BLaER1 (cell line): ENCODE measurements around the gene HBD.

Source experiments
- H3K27ac ChIP-seq: shearing (Covaris generic); formaldehyde crosslinking; 2 replicates; pipeline ENCODE4 v1.8.1; 2022
- H3K27me3 ChIP-seq: shearing (Covaris generic); formaldehyde crosslinking; 2 replicates; pipeline ENCODE4 v1.8.1; 2022
- H3K36me3 ChIP-seq: shearing (Covaris generic); formaldehyde crosslinking; 2 replicates; pipeline ENCODE4 v1.8.1; 2022
- H3K4me1 ChIP-seq: shearing (Covaris generic); formaldehyde crosslinking; 2 replicates; pipeline ENCODE4 v1.8.1; 2022
- H3K4me2 ChIP-seq: shearing (Covaris generic); formaldehyde crosslinking; 2 replicates; pipeline ENCODE4 v1.8.1; 2022
- H3K4me3 ChIP-seq: shearing (Covaris generic); formaldehyde crosslinking; 2 replicates; pipeline ENCODE4 v1.8.1; 2022
- H3K9ac ChIP-seq: shearing (Covaris generic); formaldehyde crosslinking; 2 replicates; pipeline ENCODE4 v1.8.1; 2022
- H3K9me3 ChIP-seq: shearing (Covaris generic); formaldehyde crosslinking; 2 replicates; pipeline ENCODE4 v1.8.1; 2022
- H4K20me1 ChIP-seq: shearing (Covaris generic); formaldehyde crosslinking; 2 replicates; pipeline ENCODE4 v1.8.1; 2022
- Cebpa-rat ChIP-seq: shearing (Covaris generic); IDR thresholded peaks from 2 replicates; pipeline ENCODE4 v1.8.1; 2022

Gene HBD

DNA sequence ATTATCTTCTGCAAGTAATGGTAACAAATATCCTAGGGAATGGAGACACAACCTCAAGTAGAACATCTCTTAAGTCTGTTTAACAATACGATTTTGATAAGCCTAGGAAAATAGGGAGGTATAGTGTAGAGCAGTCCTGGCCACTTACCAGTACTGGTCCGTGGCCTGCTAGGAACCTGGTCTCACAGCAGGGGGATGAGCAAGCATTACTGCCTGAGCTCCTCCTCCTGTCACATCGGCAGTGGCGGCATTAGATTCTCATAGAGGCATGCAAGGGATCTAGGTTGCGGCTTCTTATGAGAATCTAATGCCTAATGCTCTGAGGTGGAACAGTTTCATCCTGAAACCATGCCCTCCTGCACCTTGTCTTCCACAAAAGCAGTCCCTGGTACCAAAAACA lies 38.2 kb downstream of the HBD start:
- Histone ChIP-seq H4K20me1 (no peaks in the 10 kb centered on the region), H3K4me1 (no peaks in the 10 kb centered on the region), H3K4me3 (no peak overlapping the region), H3K4me2 (no peak overlapping the region), H3K36me3 (no peaks in the 10 kb centered on the region), H3K27me3 (no peaks in the 10 kb centered on the region), H3K27ac (no peak overlapping the region), H3K9ac (no peak overlapping the region), H3K9me3 (peaks cover 4% of the 10 kb centered on the region; the same call in 1 of the 2 replicates)
- TF ChIP-seq Cebpa-rat, result no peak

DNA sequence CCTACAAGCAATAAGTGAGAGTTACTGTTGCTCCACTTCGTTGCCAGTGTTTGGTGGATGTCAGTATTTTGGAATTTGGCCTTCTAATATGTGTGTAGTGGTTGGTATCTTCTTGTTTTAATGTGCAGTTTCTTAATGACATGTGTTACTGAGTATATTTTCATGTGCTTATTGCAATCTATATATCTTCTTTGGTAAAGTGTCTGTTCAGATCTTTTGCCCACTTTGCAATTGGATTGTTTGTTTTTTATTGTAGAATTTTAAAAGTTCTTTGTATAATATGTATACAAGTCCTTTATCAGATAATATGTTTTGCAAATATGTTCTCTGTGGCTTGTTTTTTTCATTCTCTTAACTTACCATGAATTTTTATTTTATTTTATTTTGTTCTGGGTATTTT lies 41.5 kb downstream of the HBD start:
- no peaks in the 10 kb centered on the region for H3K4me1 ChIP-seq
- H4K20me1 ChIP-seq, result no peaks in the 10 kb centered on the region
- no peak overlapping the region for H3K4me3 ChIP-seq
- H3K9me3 ChIP-seq, result peaks cover 13% of the 10 kb centered on the region
- no peak for TF ChIP-seq Cebpa-rat
- H3K4me2 ChIP-seq, result no peak overlapping the region
- H3K36me3 ChIP-seq, result no peaks in the 10 kb centered on the region
- H3K27me3 ChIP-seq, result no peaks in the 10 kb centered on the region
- no peak overlapping the region for H3K9ac ChIP-seq
- H3K27ac ChIP-seq, result no peak overlapping the region

DNA sequence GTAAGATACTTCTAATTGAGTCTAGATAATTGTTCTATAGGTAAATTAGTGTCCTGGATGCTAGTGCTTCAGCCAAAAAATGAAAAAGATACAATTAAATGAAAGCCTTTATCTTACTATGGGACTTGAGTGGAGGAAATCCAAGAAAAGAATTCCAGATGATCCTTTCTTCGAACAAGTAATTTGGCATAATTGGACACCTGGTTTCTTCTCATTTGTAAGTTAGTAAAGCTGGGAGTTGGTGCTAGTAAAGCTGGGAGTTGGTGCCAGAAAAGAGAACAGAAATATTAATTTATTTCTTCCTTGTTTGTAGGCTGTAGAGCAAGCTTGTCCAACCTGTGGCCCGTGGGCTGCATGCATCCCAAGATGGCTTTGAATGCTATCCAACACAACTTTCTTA lies 46.1 kb downstream of the HBD start:
- Histone ChIP-seq H3K4me2 (no peak overlapping the region), H3K27ac (no peak overlapping the region), H3K27me3 (no peaks in the 10 kb centered on the region), H4K20me1 (no peaks in the 10 kb centered on the region), H3K4me3 (no peak overlapping the region), H3K9me3 (peaks cover 9% of the 10 kb centered on the region), H3K36me3 (no peaks in the 10 kb centered on the region), H3K9ac (no peak overlapping the region), H3K4me1 (no peaks in the 10 kb centered on the region)
- TF ChIP-seq Cebpa-rat, result no peak
